SKM-1 treated with dmso at 0.1 percent for 144 hours (cell line): Measurements from ENCODE around the gene TPSAB1.
"Not testable (repeated sequence)": the region's sequence is repeated elsewhere in the genome, so short reads cannot be mapped to it uniquely, and the experiment has no call there.

Source experiments
- DNase-seq: peaks from one replicate; lab custom pipeline; 2025; ENCODE audit not compliant: unreplicated experiment; lab: John Stamatoyannopoulos, UW

Gene TPSAB1

DNA sequence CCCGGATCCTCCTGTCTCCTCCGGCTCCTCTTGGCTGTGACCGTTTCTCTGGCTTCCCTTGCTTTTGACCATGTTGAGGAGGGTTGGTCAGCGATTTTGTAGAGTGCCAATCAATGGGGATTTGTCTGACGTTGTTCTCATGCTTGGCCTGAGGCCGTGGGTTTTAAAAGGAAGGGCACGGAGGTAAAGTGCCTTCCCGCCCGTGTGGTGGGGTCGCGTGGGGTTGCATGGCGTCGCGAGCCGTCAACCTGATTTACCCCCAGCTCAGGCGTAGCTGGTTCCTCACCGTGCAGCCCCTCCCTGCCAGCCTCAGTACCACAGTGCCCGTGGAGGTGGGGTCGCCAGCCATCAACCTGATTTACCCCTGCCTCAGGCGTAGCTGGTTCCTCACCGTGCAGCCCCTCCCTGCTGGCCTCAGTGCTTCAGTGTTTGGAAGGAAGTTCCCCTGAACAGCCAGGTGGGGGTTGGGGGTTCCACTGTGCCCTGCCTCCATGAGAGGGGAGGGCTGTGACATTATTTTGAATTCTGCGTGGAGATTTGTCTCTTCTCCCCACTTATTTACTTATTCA lies 5.0 kb downstream of the TPSAB1 start:
- DNase-seq = no peak

DNA sequence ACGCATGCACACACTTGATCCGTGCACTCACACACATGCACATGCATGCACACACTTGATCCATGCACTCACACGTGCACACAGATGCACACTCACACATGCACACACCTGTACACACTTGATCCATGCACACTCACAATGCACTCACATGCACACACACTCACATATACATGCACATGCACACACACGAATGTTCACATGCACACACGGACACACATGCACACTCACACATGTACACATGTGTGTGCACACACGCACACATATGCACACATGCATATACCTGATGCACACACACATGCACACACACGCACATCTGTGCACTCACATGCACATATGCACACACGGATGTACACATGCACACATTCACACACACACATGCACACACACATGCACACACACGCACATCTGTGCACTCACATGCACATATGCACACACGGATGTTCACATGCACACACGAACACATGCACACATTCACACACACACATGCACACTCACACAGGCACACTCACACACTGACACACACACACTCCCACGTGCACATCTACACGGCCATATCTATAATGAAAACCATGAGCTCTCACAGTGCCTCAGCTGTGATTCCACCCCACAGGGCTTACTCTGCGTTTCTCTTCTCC lies 7.5 kb downstream of the TPSAB1 start:
- not testable (repeated sequence) for DNase-seq

DNA sequence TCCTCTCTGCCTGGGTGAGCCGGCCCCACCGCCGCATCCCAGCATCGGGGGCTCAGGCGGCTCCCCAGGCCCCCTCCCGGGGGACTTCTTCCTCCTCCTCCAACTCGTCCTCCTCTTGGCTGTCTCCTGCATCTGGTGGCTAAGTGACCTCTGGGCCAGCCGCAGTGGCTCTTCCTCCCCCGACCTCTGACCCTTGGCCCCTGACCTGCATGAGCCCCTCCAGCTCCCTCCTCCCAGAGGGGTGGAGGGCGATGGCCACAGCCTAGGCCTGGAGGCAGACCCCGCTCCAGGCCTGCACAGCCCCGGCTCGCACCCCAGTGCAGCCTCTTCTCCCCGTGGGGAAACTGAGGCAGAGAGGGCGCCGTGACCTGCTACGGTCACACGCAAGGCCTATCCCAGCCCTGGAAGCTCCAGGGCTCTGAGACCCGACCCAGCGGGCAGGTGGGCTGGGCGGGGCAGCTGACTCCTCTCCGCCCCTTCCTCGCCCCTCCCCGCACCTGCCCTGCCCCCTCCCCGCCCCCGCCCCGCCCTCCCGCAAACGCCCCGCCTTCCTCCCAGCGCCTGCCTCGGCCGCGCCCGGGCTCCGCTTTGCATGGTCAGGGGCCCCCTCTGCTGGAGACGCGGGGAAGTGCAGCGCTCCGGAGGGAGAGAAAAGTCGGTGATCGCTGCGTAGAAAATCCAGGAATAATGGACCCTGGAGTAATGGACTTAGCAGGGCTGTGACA lies 8.7 kb downstream of the TPSAB1 start:
- not testable (repeated sequence) for DNase-seq

DNA sequence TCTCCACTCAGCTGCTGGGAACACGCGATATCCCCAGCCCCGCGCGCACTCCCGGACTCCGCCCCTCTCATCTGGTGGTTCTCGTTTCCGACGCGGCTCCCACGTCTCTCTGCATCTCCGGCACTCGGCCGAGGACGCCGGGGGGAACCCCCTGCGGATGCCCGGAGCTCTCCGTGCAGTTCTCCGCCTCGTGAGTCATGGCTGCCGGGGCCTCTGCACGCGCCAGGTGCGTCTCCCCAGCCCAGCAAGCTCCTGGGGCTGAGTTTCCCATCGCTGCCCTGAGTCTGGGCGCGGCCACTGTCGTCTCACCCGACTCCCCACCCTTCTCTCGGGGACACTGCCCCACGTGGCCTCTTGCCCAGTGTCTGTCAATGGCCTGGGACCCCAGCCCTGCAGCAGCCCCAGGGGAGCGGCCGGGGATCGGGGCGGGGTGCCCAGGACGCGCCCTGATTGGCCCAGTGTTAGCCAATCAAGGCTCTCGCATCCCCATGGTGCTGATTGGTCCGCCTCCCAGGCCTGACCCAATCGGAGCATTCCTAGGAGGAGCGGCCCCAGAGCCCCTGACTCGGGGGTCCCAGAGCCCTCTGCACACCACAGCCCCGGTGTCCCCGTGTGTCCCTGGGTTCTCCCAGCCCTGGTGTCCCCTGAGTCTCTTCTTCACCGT lies 13.3 kb downstream of the TPSAB1 start:
- not testable (repeated sequence) for DNase-seq

DNA sequence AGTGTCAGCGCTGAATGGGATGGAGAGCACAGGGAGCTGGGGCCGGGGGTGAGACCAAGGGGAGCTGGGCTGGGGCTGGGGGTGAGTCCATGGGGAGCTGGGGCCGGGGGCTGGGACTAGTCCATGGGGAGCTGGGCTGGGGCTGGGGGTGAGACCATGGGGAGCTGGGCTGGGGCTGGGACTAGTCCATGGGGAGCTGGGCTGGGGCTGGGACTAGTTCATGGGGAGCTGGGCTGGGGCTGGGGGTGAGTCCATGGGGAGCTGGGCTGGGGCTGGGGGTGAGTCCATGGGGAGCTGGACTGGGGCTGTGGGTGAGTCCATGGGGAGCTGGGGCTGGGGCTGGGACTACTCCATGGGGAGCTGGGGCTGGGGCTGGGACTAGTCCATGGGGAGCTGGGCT lies 14.3 kb downstream of the TPSAB1 start:
- DNase-seq = not testable (repeated sequence)

DNA sequence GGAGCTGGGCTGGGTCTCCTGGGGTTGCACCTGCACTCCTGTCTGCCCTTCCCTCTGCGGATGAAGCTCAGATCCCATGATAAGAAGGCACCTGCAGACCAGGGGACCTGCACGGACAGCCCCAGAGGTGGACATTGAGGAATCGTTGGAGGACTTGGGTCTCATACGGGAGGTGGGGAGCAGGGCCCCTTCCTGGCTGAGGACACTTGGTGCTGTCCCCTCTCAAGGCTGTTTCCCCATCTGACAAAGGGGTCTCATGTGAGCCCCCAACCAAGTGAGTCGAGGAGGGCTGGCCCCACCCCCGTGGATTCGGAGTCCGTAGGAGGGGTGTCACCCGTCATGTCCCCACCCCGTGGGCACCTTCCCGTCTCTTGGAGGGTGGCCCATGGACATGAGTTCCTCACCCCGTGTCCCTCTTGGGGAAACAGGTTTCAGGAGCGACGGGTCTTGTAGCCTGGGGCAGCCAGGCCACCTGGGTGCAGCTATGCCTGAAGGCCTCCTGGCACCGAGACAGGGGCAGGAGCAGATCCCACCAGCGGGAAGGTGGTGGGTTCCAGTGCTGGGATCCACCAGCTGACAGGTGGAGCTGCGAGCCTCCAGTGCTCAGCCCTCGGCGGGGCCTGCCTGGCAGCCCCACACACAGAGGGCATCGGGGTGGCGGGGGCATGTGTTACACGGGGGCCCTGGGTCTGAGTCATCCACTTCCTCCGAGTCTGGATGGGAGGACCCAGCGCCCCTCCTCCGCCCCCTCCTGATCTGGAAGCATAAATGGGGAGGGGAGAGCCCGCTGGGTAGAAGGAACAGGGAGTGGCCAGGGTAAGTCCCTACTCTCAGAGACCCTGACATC lies 15.0 kb downstream of the TPSAB1 start, which contains the start of gene TPSD1:
TSS of gene TPSD1 (plus strand) at position 794 of the 847 bp plus-strand sequence. CDS start 212 bp downstream, outside the sequence.
- not testable (repeated sequence) for DNase-seq

DNA sequence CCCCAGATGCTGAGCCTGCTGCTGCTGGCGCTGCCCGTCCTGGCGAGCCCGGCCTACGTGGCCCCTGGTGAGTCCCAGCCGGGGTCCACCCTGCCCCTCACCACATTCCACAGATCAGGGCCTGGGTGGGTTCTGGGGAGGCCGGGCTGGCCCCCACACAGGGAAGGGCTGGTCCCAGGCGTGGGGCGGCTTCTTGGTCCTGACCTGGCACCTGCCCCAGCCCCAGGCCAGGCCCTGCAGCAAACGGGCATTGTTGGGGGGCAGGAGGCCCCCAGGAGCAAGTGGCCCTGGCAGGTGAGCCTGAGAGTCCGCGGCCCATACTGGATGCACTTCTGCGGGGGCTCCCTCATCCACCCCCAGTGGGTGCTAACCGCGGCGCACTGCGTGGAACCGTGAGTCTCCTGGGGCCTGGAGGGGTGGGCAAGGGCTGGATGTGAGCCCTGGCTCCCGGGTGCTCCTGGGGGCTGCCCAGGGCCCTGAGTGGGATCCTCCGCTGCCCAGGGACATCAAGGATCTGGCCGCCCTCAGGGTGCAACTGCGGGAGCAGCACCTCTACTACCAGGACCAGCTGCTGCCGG lies 15.9 kb downstream of the TPSAB1 start:
- DNase-seq = not testable (repeated sequence)

DNA sequence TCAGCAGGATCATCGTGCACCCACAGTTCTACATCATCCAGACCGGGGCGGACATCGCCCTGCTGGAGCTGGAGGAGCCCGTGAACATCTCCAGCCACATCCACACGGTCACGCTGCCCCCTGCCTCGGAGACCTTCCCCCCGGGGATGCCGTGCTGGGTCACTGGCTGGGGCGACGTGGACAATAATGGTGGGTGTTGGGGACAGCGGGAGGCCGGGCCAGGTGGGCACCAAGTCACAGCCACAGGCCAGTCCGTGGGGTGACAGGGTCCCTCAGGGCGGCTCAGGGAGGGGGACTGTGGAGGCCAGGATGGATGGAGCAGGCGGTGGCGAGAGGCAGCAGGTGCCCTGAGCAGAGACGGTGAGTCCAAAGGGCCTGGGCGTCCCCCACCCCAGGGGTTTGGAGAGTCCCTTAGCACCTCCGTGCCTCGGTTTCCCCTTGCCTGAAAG lies 16.4 kb downstream of the TPSAB1 start:
- DNase-seq = no peak

DNA sequence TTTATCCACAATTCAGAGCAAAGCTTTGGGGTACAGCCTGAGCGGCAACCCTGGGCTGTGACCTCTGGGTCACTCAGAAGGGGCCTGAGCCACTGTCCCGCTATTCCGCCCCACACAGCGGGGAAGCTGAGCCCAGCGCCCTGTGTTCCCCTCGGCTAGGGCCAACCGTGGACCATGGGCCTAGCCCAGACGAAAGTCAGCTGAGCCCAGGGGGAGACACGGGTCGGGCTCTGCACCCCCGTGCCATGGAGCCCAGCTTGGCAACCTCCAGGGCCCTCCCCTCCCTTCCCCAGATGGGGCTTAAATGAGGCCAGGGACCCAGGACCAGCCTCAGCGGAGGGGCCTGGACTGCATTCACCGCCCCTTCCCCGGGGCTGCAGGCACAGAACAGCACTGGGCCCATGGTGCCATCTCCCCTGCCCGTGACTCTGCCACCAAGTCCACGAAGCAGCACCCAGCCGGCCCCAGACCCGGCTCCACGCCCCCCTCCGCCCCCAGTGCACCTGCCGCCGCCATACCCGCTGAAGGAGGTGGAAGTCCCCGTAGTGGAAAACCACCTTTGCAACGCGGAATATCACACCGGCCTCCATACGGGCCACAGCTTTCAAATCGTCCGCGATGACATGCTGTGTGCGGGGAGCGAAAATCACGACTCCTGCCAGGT lies 17.2 kb downstream of the TPSAB1 start:
- no peak for DNase-seq

DNA sequence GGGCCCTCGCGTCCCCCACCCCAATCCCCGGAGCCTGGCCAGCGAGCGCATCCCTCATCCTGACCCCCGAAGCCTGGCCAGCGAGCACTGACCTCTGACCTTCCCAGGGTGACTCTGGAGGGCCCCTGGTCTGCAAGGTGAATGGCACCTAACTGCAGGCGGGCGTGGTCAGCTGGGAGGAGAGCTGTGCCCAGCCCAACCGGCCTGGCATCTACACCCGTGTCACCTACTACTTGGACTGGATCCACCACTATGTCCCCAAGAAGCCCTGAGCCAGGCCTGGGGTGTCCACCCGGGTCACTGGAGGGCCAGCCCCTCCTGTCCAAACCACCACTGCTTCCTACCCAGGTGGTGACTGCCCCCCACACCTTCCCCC lies 17.7 kb downstream of the TPSAB1 start:
- no peak for DNase-seq

DNA sequence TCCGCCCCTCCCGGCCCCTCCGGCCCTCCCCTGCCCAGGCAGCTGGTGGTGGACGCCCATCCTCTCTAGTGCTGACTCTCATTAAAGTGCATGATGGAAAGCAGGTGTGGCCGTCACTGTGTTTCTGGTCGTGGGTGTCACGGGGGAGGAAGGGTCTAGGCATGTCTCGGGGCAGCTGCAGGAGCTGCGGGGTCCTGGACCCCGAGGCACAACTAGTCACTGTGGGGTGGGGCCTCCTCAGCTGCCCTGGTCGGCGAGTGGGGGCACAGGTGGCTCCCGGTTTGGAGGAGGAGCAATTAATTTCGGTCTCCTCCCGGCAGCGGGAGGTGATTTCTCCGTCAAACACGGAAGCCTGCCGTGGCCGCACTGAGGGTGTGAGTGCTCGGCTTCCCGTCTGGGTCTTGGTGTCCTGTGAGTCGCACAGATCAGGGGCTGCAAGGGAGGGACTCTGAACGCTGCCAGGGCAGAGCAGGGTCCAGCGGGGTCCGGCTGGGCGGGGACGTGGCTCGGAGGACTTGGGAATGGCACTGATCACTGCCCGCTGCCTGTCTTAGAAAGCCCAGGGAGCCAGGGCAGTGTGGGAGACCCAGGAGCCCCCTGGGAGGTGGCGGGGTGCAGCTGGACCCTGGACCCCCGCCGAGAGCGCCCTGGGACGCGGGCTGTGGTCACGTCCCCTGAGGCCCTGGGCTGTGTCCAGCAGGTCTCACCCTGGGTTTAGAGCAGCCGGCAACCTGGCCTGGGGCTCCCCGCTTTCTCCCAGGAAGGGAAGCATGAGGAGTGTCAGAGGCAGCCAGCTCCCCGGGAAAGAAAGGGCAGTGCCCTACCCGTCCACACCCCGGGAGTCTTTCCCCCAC lies 18.6 kb downstream of the TPSAB1 start:
- DNase-seq = no peak

DNA sequence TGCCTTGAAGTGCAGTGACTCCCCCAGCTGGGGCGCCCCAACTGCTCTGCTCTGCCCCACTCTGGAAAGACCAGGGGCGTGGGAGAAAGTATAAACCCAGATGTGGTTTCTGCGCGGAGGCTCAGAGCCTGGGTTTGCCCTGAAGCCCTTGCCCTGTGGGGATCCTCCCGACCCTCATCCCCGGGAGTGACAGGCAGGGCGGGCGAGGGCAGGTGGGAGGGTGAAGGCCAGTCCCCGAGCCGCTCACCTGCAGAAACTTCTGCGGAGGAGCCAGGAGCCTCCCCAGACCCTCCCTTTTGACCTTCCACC lies 19.2 kb downstream of the TPSAB1 start:
- DNase-seq = no peak

DNA sequence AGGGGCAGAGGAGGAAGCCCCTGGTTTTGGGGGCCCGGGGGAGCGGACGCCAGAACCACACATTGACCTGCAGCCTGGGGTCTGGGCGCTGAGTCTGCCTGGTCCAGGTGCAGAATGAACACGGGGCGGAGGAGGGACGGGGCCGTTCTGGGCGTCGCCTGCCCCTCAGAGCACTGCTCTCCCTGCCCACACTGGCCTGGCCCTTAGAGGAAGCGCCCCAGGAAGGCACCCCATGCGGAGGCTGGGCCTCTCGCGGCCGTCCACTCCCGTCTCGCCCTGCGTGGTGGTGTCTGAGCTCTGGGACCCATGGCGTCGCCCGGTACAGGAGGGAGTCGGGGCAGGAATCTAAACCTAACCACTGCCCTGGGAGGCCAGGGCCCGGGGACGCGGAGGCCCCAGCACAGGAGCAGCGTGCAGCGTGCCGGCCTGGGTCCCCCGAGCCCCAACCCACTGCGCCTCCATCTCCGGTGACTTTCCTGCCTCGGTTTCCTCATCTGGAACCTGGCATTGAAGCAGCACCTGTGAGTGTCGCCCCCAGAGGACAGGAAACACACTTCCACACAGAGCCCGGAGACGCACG lies 19.7 kb downstream of the TPSAB1 start:
- no peak for DNase-seq

DNA sequence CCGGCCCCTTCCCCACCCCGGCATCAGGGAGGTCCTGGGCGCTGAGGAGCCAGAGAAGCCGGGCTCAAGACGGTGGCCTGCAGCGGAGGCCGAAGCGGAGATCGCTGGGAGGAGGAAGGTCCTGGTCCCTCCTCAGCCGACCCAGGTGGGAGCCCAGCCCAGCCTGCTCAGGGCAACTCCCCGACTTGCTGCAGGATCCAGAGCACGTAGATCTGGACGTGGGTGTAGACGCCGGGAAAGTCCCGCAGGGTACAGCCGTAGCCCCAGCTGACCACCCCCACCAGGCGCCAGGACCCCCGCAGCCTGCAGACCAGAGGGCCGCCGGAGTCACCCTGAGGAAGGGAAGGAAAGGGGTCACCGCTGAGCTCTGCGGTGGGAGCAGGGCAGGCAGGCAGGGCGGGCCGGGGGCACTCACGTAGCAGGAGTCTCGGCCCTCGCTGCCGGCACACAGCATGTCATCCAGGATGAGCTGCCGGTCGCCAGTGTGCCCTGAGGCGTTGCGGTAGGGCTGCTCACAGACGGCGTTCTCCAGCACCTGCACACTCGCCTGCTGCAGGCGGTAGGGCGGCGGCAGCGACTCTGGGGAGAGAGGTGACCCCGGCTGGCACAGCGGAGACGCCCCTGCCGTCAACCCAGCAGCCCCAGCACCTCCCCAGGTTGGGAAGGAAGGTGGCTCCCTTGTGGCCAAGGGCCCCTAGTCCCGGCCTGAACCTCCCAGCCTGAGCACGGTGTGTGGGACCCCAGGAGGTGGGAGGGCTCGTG lies 20.8 kb downstream of the TPSAB1 start:
- no peak for DNase-seq

DNA sequence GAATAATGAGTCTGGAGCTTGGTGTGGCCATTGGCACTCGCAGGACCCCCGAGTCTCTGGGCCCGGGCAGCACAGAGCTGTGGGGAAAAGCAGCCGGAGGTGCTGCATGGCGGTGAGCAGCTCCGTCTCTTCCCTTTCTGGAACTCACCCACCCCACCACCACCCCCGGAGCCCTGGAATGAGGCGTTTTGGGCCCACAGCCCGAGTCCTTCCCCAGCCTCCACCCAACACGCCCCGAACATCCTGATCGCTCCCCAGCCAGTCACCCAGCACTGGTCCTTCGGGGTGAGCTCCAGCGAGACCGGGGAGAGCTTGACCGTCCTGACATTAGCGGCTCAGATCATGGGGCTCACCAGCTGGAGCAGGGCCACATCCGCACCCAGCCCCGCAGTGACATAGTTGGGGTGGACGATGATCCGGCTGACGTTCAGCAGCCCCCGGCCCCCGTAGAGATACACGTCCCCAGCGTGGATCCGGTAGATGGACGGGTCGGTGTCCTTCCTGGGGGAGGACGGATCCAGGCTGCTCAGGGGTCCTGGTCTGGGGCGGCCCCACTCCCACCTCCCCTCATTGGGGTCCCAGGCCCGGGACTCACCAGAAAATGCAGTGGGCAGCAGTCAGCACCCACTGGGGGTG lies 21.8 kb downstream of the TPSAB1 start:
- DNase-seq = no peak

DNA sequence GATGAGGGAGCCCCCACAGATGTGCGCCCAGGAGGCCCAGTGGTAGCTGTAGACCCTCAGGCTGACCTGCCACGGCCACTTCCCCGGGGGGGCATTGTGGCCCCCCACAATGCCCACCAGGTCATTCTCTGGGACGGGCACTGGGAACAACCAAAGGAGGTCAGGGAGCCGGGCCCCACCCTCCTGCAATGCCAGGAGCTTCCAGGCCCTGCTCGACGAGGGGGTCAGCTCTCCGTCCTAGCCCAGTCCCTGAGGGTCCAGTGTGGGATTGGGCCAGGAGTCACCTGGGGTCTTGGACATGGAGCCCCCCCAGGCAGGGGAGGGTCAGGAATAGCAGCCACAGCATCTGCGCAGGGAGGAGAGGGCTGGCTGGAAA lies 22.3 kb downstream of the TPSAB1 start:
- DNase-seq = no peak

DNA sequence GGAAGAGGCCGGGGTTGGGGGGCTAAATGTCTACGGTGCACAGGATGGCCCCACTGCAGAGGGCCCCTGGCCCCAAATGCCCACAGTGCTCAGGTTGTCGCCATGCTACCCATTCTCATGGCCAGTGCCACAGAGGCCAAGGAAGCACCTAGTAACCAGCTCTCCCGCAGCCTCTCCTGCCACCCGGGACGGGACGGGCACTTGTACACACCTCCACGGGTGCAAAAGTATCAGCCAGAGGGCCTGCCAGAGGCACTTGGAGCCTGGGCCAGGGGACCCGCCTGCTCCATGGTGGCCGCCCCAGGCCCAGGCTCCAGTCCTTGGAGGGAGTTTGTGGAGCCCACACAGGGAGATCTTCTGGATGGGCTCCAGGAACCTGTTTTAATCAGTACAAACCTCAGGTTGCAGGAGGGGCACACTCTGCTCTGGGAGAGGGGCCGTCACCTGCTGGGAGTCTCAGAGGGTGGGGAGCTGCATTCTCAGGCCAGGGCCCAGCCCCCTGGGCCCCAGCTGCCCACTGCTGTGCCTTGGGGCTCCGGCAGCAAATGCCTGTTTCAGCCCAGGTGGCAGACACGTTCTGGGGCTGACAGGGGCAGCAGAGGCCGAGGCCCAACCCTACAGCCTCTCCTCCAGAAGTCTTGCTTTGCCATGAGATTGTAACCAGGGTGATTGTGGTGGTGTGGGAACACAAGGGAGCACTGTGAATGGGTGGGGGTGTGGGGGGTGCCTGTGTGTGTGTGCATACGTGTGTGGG lies 23.3 kb downstream of the TPSAB1 start:
- no peak for DNase-seq
